GM12878 (cell line): Measurements from ENCODE around the gene VEZF1.

Experiments used
- BCLAF1 ChIP-seq: fragments of 450-650 bp; IDR thresholded peaks from 2 replicates; pipeline ENCODE4 v1.6.1; 2017; ENCODE audit warnings: antibody characterized with exemption, mild to moderate bottlenecking, moderate library complexity
- CHD2 ChIP-seq: IDR thresholded peaks from 2 replicates; pipeline ENCODE4 v1.6.1; 2011; ENCODE audit warnings: low read depth, low read length, improper control_type of control experiment, borderline replicate concordance
- CTCF ChIP-seq, 3 experiments: IDR thresholded peaks in 2 of 3; conservative IDR thresholded peaks in 1 of 3; 2 replicates each; pipeline ENCODE4 v1.5.1; 2011; ENCODE audit warnings: low read depth in 3 of 3, low read length in 3 of 3, mild to moderate bottlenecking in 3 of 3, control low read depth in 2 of 3, moderate library complexity in 2 of 3, inconsistent platforms in 1 of 3, mixed read lengths in 1 of 3; ENCODE audit not compliant: control insufficient read depth in 2 of 3, insufficient read depth in 1 of 3; ENCODE audit errors: extremely low read depth in 1 of 3
- EP300 ChIP-seq, 2 experiments: fragments of 150-350 bp in 1 of 2; IDR thresholded peaks; 2 replicates each; pipeline ENCODE4 v1.6.1; 2011 to 2012; ENCODE audit warnings: low read depth in 2 of 2, low read length in 2 of 2, borderline replicate concordance in 1 of 2, improper control_type of control experiment in 1 of 2, inconsistent platforms in 1 of 2; ENCODE audit not compliant: control insufficient read depth in 1 of 2
- EZH2 ChIP-seq: IDR thresholded peaks from 2 replicates; pipeline ENCODE4 v1.6.1; 2012; ENCODE audit warnings: low read depth, mild to moderate bottlenecking, control low read depth, inconsistent platforms, low read length, borderline replicate concordance; ENCODE audit not compliant: control insufficient read depth
- IRF3 ChIP-seq: fragments of 450-650 bp; IDR thresholded peaks from 2 replicates; pipeline ENCODE4 v1.6.1; 2014; ENCODE audit warnings: mild to moderate bottlenecking
- JUND ChIP-seq: IDR thresholded peaks from 2 replicates; pipeline ENCODE4 v1.6.1; 2012; ENCODE audit warnings: low read depth, mild to moderate bottlenecking, low read length, improper control_type of control experiment, moderate library complexity
- PAX8 ChIP-seq: fragments of 450-650 bp; IDR thresholded peaks from 2 replicates; pipeline ENCODE4 v1.6.1; 2017; ENCODE audit warnings: mild to moderate bottlenecking, moderate library complexity
- POLR2A ChIP-seq: IDR thresholded peaks from 2 replicates; pipeline ENCODE4 v1.6.1; 2011; ENCODE audit warnings: low read depth, mild to moderate bottlenecking, low read length
- SUPT20H ChIP-seq: IDR thresholded peaks from 2 replicates; pipeline ENCODE4 v1.6.1; 2011; ENCODE audit warnings: low read depth, mild to moderate bottlenecking, low read length, moderate library complexity, borderline replicate concordance; ENCODE audit not compliant: control insufficient read depth

- TF ChIP-seq CHD2 (no peak), POLR2A (no peak), EZH2 (no peak), CTCF (IDR thresholded peaks at IDR 0.05 in 2 of 3, conservative IDR thresholded peaks at IDR 0.05 in 1 of 3; ENCODE audit: control insufficient read depth in 2 of 3, extremely low read depth in 1 of 3, insufficient read depth in 1 of 3, low read depth in 3 of 3, low read length in 3 of 3) (no peak), IRF3 (no peak), BCLAF1 (no peak), JUND (no peak), SUPT20H (no peak), PAX8 (no peak), EP300 (IDR thresholded peaks at IDR 0.05; ENCODE audit: borderline replicate concordance in 1 of 2, control insufficient read depth in 1 of 2, low read depth in 2 of 2, low read length in 2 of 2) (no peak)
Measured at GRCh38 chr17:57972151-57972550, 15.9 kb downstream of the VEZF1 start.
